T-helper 22 cell (primary cell): Measurements from ENCODE around the gene ARFGEF2.
"Not testable (repeated sequence)": the region's sequence is repeated elsewhere in the genome, so short reads cannot be mapped to it uniquely, and the experiment has no call there.

Experiments used
- DNase-seq: peaks from one replicate; pipeline ENCODE4 v3.0.0-alpha.2; 2020; ENCODE audit warnings: low read depth

Gene ARFGEF2

GRCh38 chr20:49078310-49078709 is 156.8 kb downstream of the ARFGEF2 start:
- no peak for DNase-seq

- not testable (repeated sequence) for DNase-seq
These were observed 160.8 kb downstream of the ARFGEF2 start for GRCh38 chr20:49082295-49082694.
